Activated T-helper 1 cell treated with anti-CD3 and anti-CD28 coated beads, Interleukin-12 subunit alpha, Interleukin-12 subunit beta, Interleukin-2, Interleukin-4 antibody, amounts not matched to agents 30 ng/mL and 10 ng/mL and 1 ng/mL, durations not matched to agents 14 hours and 24 hours and 36 hours (primary cell): Measurements from ENCODE around the gene MAML2. TPM values are rescaled to one million over a fixed set of nuclear protein-coding genes. Genes with fewer than 3 reads are reported as not detected.

Source experiments
- DNase-seq: peaks from one replicate; pipeline ENCODE4 v3.0.0; 2021; ENCODE audit warnings: low spot score
- H3K27ac Mint-ChIP-seq: one replicate; pipeline ENCODE4 v1.8.0; 2021; ENCODE audit warnings: mild to moderate bottlenecking, mixed read lengths
- H3K27me3 Mint-ChIP-seq: one replicate; pipeline ENCODE4 v1.8.0; 2022; ENCODE audit warnings: mild to moderate bottlenecking, moderate library complexity, mixed read lengths; ENCODE audit not compliant: insufficient read depth
- H3K36me3 Mint-ChIP-seq: one replicate; pipeline ENCODE4 v1.8.0; 2021; ENCODE audit warnings: low read depth, mixed read lengths
- H3K4me1 Mint-ChIP-seq: one replicate; pipeline ENCODE4 v1.8.0; 2021; ENCODE audit warnings: low read depth, mixed read lengths
- H3K4me3 Mint-ChIP-seq: one replicate; pipeline ENCODE4 v1.8.0; 2021; ENCODE audit warnings: mild to moderate bottlenecking, moderate library complexity, mixed read lengths
- H3K9me3 Mint-ChIP-seq: one replicate; pipeline ENCODE4 v1.8.0; 2021; ENCODE audit warnings: mixed read lengths
- intact Hi-C: fragments of 100-400 bp; cut with micrococcal nuclease; formaldehyde crosslinking; loops from one replicate; pipeline ENCODE4 v1.15.1; 2024
- total RNA-seq: library from RNA; stranded (reverse); gene quantifications from 2 replicates; pipeline ENCODE4 v1.2.3, GENCODE V29; 2022

The MAML2 gene
- total RNA-seq, 1 donor from 2014 or later = 10.0 TPM

GRCh38 chr11:96309016-96309642, 33.9 kb downstream of the MAML2 start:
- H3K9me3 Mint-ChIP-seq = no peaks in the 10 kb centered on the region
- intact Hi-C loops = no loop called here
- H3K27ac Mint-ChIP-seq = no peak overlapping the region
- H3K4me3 Mint-ChIP-seq = no peak overlapping the region
- no peak for DNase-seq
- no peaks in the 10 kb centered on the region for H3K27me3 Mint-ChIP-seq
- H3K36me3 Mint-ChIP-seq = peaks cover 3% of the 10 kb centered on the region
- peaks cover 39% of the 10 kb centered on the region for H3K4me1 Mint-ChIP-seq

- Mint-ChIP-seq H3K27me3 (no peaks in the 10 kb centered on the region), H3K4me1 (peaks cover 34% of the 10 kb centered on the region), H3K9me3 (no peaks in the 10 kb centered on the region), H3K4me3 (no peak overlapping the region), H3K27ac (no peak overlapping the region), H3K36me3 (peaks cover 5% of the 10 kb centered on the region)
- DNase-seq = no peak
- intact Hi-C loops = loop anchor here (2.0 kb wide), 1 partner anchor 21 kb away; no protein-coding TSS in a partner anchor
Observed at GRCh38 chr11:96307776-96308140, 35.2 kb downstream of the MAML2 start.

GRCh38 chr11:96306933-96307775, 35.8 kb downstream of the MAML2 start:
- intact Hi-C loops = loop anchor here (2.0 kb wide), 1 partner anchor 22 kb away; no protein-coding TSS in a partner anchor
- Mint-ChIP-seq H3K27ac (no peak overlapping the region), H3K4me1 (peaks cover 34% of the 10 kb centered on the region), H3K36me3 (peaks cover 2% of the 10 kb centered on the region), H3K27me3 (no peaks in the 10 kb centered on the region), H3K9me3 (no peaks in the 10 kb centered on the region), H3K4me3 (peak overlapping the region; percentile 35)
- DNase-seq = no peak

GRCh38 chr11:96306600-96306932, 36.4 kb downstream of the MAML2 start:
- H3K27me3 Mint-ChIP-seq = no peaks in the 10 kb centered on the region
- H3K27ac Mint-ChIP-seq = no peak overlapping the region
- H3K9me3 Mint-ChIP-seq = no peaks in the 10 kb centered on the region
- DNase-seq = no peak
- H3K4me3 Mint-ChIP-seq = no peak overlapping the region
- H3K36me3 Mint-ChIP-seq = peaks cover 2% of the 10 kb centered on the region
- intact Hi-C loops = loop anchor here (2.0 kb wide), 1 partner anchor 22 kb away; no protein-coding TSS in a partner anchor
- peaks cover 34% of the 10 kb centered on the region for H3K4me1 Mint-ChIP-seq

- H3K27ac Mint-ChIP-seq = no peak overlapping the region
- intact Hi-C loops = loop anchor here (2.0 kb wide), 1 partner anchor 23 kb away; no protein-coding TSS in a partner anchor
- no peaks in the 10 kb centered on the region for H3K9me3 Mint-ChIP-seq
- no peaks in the 10 kb centered on the region for H3K27me3 Mint-ChIP-seq
- no peak for DNase-seq
- H3K4me1 Mint-ChIP-seq = peaks cover 34% of the 10 kb centered on the region
- no peak overlapping the region for H3K4me3 Mint-ChIP-seq
- peaks cover 2% of the 10 kb centered on the region for H3K36me3 Mint-ChIP-seq
Observed at GRCh38 chr11:96306071-96306470, 36.9 kb downstream of the MAML2 start.

- Mint-ChIP-seq H3K9me3 (no peaks in the 10 kb centered on the region), H3K4me1 (peaks cover 44% of the 10 kb centered on the region), H3K27ac (no peak overlapping the region), H3K4me3 (no peak overlapping the region), H3K27me3 (no peaks in the 10 kb centered on the region), H3K36me3 (peaks cover 3% of the 10 kb centered on the region)
- intact Hi-C loops = loop anchor here (1.0 kb wide), 1 partner anchor 10 kb away; no protein-coding TSS in a partner anchor
- DNase-seq = no peak
Observed at GRCh38 chr11:96303980-96304379, 39.0 kb downstream of the MAML2 start.

- no peak for DNase-seq
- H3K27me3 Mint-ChIP-seq = no peaks in the 10 kb centered on the region
- H3K9me3 Mint-ChIP-seq = no peaks in the 10 kb centered on the region
- H3K36me3 Mint-ChIP-seq = peaks cover 6% of the 10 kb centered on the region
- no peak overlapping the region for H3K27ac Mint-ChIP-seq
- H3K4me1 Mint-ChIP-seq = peaks cover 41% of the 10 kb centered on the region
- H3K4me3 Mint-ChIP-seq = no peak overlapping the region
- intact Hi-C loops = loop anchor here (1.0 kb wide), 1 partner anchor 9 kb away; no protein-coding TSS in a partner anchor
Observed at GRCh38 chr11:96303064-96303463, 39.9 kb downstream of the MAML2 start.

GRCh38 chr11:96301818-96302217, 41.2 kb downstream of the MAML2 start:
- intact Hi-C loops = no loop called here
- H3K4me1 Mint-ChIP-seq = peaks cover 31% of the 10 kb centered on the region
- no peaks in the 10 kb centered on the region for H3K27me3 Mint-ChIP-seq
- H3K36me3 Mint-ChIP-seq = peaks cover 8% of the 10 kb centered on the region
- no peak overlapping the region for H3K4me3 Mint-ChIP-seq
- no peak for DNase-seq
- no peaks in the 10 kb centered on the region for H3K9me3 Mint-ChIP-seq
- no peak overlapping the region for H3K27ac Mint-ChIP-seq

- H3K4me1 Mint-ChIP-seq = peaks cover 36% of the 10 kb centered on the region
- intact Hi-C loops = no loop called here
Observed at GRCh38 chr11:96299155-96299888, 43.7 kb downstream of the MAML2 start.

GRCh38 chr11:96295369-96295768, 47.6 kb downstream of the MAML2 start:
- H3K27ac Mint-ChIP-seq = no peak overlapping the region
- H3K9me3 Mint-ChIP-seq = no peaks in the 10 kb centered on the region
- DNase-seq = no peak
- no peak overlapping the region for H3K4me3 Mint-ChIP-seq
- peaks cover 49% of the 10 kb centered on the region for H3K4me1 Mint-ChIP-seq
- intact Hi-C loops = no loop called here
- H3K27me3 Mint-ChIP-seq = no peaks in the 10 kb centered on the region
- H3K36me3 Mint-ChIP-seq = peaks cover 13% of the 10 kb centered on the region

More at GRCh38 chr11:96299155-96299888, 43.7 kb downstream of the MAML2 start:
- Mint-ChIP-seq H3K27ac (no peak overlapping the region), H3K9me3 (no peaks in the 10 kb centered on the region), H3K4me3 (no peak overlapping the region), H3K27me3 (no peaks in the 10 kb centered on the region), H3K36me3 (peaks cover 10% of the 10 kb centered on the region)
- DNase-seq = no peak

- intact Hi-C loops = loop anchor here (1.0 kb wide), 1 partner anchor 9 kb away; no protein-coding TSS in a partner anchor
- H3K27ac Mint-ChIP-seq = no peak overlapping the region
- no peak overlapping the region for H3K4me3 Mint-ChIP-seq
- H3K9me3 Mint-ChIP-seq = no peaks in the 10 kb centered on the region
- no peaks in the 10 kb centered on the region for H3K27me3 Mint-ChIP-seq
- H3K36me3 Mint-ChIP-seq = peaks cover 13% of the 10 kb centered on the region
- DNase-seq = no peak
- H3K4me1 Mint-ChIP-seq = peaks cover 43% of the 10 kb centered on the region
Observed at GRCh38 chr11:96294289-96294688, 48.7 kb downstream of the MAML2 start.

- no peak overlapping the region for H3K27ac Mint-ChIP-seq
- H3K27me3 Mint-ChIP-seq = no peaks in the 10 kb centered on the region
- H3K9me3 Mint-ChIP-seq = no peaks in the 10 kb centered on the region
- peaks cover 13% of the 10 kb centered on the region for H3K36me3 Mint-ChIP-seq
- peaks cover 44% of the 10 kb centered on the region for H3K4me1 Mint-ChIP-seq
- no peak overlapping the region for H3K4me3 Mint-ChIP-seq
- no peak for DNase-seq
- intact Hi-C loops = loop anchor here (1.0 to 2.0 kb wide), 4 partner anchors 10 to 51 kb away; no protein-coding TSS in a partner anchor
Observed at GRCh38 chr11:96293598-96294021, 49.4 kb downstream of the MAML2 start.
